COR-L47 (cell line): ENCODE results near the gene TAS2R39.

Experiments
- DNase-seq: peaks from one replicate; lab custom pipeline; 2025; lab: John Stamatoyannopoulos, UW

TAS2R39 gene

DNA sequence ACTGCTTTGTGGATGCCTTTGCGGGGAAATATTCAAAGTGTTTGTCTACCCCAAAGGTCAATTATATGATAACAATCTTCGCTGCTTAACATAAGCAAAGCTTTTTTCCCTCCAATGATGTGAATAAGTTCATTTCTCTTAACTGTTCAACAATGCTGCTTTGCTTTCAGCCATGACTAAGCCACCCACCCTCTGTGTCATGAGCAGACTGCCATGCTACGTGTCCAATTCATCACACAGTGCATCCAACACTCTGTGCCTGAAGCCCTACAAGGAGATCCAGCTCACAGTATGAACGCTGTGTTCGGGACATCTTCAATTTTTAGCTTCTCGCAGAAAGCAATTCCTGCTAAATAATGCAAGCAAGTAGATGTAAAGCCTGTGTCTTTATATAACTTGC lies 32.9 kb downstream of the TAS2R39 start:
- no peak for DNase-seq

GRCh38 chr7:143216686-143217085 lies 33.5 kb downstream of the TAS2R39 start:
- no peak for DNase-seq

DNA sequence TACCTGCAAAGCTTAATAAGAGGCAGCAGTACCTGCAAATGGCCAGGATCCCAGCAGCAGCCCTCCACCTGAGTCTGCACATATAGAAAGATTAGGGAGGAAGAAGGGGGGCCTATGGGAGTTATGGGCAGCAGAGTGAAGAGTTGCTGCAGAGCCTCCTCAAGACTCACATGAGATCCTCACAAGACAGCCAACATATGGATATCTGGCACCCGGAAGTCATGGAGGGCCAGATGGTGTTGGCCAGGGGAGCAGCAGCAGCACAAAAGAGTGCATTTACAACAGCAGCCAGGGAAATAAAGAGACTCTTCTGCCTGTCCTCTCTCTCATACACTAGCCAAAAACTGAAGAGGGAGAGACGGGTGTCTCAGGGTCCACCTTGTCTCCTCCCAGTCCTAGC lies 34.6 kb downstream of the TAS2R39 start:
- no peak for DNase-seq

DNA sequence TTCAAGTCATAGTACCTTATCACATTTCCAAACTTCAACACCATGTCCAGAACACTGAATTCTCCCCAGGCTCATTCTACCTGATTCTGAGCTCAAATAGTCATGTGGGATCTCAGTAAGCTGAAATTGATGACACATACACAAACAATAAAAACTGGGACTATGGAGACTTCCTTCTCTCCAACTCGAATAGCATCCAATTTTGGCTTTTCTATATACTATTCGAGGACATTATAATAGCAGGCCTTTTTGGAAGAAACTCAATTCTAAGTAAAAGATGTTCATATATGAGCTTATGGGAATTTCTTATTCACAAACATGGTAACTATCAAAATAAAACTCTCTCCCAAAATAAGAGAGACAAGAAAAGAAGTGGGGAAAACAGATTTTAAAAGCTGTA lies 38.1 kb downstream of the TAS2R39 start:
- DNase-seq, result no peak

DNA sequence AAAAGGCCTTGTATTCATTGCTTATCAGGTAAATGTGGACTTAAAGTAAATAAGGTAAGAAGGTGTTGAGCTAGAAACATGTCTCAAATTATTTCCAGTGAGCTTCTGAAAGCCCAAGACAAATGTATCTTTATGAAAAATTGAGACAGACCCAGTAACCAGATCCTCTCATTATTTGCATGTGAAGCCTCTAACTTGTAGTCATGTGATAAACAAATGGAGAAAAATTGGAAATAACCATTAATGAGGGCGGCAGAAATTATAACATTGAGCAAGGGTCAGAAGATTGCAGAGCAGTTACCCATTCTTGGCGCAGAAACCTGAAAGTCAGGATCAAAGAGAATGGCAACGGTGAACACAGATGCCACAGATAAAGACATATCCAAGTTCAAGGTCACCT lies 38.5 kb downstream of the TAS2R39 start, which contains the start of gene TAS2R40:
Gene TAS2R40, plus strand, starts transcription at position 301 of the 400 bp plus-strand sequence. Its CDS starts 42 bp downstream, at position 343.
- no peak for DNase-seq

- DNase-seq, result no peak
These were observed 39.6 kb downstream of the TAS2R39 start for GRCh38 chr7:143222782-143223181.

- no peak for DNase-seq
These were observed 40.6 kb downstream of the TAS2R39 start for GRCh38 chr7:143223784-143224183.

- DNase-seq, result no peak
These were observed 41.8 kb downstream of the TAS2R39 start for GRCh38 chr7:143225047-143225446.

GRCh38 chr7:143227806-143228205 lies 44.6 kb downstream of the TAS2R39 start:
- DNase-seq, result no peak

GRCh38 chr7:143229054-143229790 lies 46.0 kb downstream of the TAS2R39 start:
- DNase-seq, result no peak

DNA sequence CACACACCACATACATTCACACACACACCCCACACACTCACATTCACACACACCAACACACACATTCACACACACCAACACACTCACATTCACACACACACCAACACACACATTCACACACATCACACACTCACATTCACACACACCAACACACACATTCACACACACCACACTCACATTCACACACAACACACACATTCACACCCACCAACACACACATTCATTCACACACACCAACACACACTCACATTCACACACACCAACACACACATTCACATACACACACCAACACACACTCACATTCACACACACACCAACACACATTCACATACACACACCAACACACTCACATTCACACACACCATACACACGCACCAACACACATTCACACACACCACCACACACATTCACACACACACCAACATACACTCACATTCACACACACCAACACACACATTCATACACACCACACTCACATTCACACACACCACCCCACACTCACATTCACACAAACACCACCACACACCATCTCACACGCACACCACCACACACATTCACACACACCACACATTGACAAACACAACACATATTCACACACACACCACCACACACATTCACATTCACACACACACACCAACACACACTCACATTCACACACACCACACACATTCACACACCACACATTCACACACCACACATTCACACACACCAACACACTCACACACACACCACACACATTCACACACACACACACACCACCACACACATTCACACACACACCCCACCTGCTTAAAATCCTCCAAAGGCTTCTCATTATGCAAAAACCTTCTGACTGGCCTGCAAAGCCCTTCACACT lies 47.6 kb downstream of the TAS2R39 start:
- no peak for DNase-seq
